ENCODE measurements around the gene KRTAP10-8.

- TF ChIP-seq CTCF (IDR thresholded peaks at IDR 0.05) = no peak
- no peak for TF ChIP-seq POLR2A (IDR thresholded peaks at IDR 0.05)
Observed at GRCh38 chr21:44654576-44655175, 42.8 kb downstream of the KRTAP10-8 start, which contains the start of gene KRTAP12-4.
